Fibroblast of skin of left biceps (primary cell): ENCODE measurements around the gene SCG3.

ENCODE experiments used
- DNase-seq, 2 experiments: peaks; one replicate each; pipeline ENCODE4 v3.0.0-alpha.2; 2013; ENCODE audit warnings: low read depth in 2 of 2

The SCG3 gene

GRCh38 chr15:51727141-51727897 lies 46.0 kb downstream of the SCG3 start:
- DNase-seq, result no peak

DNA sequence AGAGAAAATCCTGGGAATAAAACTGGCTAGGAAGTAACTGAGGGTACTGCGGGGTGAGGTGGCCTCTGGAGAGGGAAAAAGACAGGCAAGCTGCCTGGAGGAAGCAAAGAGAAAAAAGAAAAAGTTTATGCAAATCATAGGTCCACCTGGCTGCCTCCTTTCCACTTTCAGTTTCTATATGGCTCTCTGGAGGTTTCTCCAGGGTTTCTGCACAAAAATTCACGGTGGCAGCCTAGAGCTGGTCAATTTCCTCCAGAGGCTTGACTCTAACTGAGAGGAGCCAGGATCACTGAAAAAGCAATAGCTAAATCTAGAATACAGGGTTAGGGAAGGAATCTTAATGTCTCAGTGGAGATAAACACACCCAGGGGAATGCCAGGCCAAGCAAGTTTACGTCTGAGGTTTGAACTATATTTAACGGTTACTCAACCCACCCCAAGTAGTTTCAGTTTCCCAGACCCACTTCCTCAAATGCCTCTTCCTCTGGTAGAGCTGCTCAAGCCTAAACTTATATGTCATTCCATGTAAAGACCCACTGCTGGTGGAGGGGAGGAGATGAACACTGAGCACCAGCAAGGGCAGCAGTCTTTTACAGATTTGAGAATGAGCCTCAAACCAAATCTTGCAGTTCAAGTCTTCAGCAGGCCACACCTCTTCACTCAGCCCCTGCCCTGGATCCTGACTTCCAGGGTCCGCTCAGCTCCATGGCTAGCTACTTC lies 50.4 kb downstream of the SCG3 start:
- no peak for DNase-seq

DNA sequence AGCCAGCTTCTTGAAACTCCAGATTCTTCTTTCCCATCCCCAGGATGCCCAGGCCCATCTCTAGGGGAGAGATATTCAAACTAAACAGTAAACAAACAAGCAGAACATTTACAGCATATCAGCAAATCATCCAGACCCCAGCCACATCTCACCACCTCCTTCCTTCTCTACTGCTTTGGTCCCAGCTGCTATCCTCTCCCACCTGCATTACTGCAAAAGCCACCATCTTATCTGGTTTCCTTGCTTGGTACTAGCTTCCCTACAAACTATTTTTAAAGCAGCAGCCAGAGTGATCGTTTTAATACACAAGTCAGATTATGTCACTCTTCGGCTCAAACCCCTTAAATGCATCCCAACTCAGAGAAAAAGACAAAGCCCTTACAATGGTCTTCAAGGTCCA lies 51.3 kb downstream of the SCG3 start:
- DNase-seq, result no peak

- no peak for DNase-seq
These were observed 54.1 kb downstream of the SCG3 start for GRCh38 chr15:51735228-51736010.

- no peak for DNase-seq
These were observed 54.8 kb downstream of the SCG3 start for GRCh38 chr15:51736069-51736468.

DNA sequence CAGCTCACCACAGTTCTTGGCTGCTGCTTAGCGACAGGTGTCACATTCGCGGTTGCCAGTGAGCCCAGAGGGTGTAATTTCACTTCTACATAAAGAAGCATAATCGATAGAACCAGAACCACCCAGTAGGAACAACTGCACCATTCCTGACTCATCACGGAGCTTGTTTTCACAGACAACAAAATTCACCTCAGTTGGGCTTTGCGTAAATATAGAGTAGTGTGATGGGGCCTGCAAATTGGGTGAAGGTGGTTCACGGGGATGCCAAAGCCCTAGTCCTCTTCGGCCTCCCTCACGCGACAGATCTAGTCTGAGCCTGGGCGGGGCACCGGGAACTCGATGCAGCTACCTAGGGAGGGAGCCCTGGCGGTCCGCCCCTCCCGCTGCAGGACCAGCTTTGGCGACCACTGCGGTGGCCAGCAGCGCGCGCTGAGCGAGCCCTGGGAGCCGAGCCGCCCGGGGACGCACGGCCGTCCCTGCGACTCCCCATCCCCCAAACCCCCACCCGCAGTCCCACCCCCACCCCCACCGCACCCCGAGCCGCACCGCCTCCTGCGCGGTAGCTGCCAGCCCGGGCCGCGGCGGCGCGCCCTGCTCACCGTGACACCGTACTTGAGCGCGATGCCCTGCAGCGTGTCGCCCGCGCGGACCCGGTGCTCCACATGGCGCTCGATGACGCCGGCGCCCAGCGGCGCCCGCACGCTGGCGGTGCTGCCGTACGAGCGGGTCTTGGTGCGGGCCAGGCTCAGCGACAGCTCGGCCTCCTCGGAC lies 55.6 kb downstream of the SCG3 start:
- DNase-seq, result no peak

DNA sequence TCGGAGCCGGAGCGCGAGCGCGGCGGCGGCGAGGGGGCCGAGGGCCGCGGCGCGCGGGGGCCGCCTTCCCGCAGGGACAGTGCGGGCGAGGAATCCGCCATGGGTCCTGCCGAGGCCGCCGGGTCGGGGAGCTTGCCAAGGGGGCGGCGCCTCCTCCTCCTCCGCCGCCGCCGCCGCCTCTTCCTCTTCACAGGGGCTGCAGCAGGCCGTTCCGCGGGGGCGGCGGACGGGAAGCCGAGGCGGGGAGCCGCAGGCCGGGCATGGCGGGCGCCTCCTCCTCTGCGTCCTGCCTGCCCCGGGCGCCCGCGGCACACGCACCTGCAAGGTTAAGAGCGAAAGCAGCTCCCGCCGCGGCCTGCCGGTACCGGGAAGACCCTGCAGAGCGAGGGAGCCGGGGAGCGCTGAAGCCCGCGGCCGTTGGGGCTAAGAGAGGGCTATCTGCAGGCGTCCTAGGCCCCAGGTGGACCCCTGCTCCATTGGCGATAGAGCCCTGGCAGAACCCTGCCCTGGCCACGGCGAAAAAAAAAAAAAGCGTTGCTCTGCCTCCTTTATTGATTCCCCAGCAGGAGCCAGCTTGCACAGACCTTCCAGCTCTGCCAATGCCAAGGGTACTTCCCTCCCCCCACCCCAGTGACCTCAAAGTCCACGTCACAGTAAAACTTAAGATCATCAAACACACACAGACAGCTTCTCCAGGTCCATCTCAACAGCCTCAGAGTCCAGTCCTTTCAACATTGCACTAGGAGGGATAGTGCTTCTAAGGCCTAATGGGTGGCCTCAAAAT lies 56.4 kb downstream of the SCG3 start, which contains the start of gene LYSMD2:
Gene LYSMD2 (minus strand): TSS at position 134 of the 784 bp plus-strand sequence. CDS start 33 bp downstream, at position 101.
- DNase-seq, result no peak

DNA sequence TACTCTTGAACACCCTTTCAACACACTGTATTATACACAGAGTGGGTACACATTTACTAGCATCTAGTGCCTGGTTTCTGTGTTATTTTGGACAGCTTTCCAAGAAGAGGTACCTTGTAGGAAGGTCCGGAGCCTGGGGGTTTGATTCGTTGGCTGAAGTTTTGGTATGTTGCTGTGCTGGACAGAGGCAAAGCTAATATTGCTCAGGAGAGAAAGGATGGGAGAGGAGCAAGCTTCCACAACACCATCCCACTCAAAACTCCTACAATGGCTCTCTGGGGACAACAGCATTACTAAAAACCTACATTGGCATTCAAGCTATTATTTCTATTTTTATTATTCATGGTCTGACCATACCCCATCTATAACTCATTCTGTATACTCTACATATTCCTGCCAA lies 57.2 kb downstream of the SCG3 start:
- DNase-seq, result no peak

DNA sequence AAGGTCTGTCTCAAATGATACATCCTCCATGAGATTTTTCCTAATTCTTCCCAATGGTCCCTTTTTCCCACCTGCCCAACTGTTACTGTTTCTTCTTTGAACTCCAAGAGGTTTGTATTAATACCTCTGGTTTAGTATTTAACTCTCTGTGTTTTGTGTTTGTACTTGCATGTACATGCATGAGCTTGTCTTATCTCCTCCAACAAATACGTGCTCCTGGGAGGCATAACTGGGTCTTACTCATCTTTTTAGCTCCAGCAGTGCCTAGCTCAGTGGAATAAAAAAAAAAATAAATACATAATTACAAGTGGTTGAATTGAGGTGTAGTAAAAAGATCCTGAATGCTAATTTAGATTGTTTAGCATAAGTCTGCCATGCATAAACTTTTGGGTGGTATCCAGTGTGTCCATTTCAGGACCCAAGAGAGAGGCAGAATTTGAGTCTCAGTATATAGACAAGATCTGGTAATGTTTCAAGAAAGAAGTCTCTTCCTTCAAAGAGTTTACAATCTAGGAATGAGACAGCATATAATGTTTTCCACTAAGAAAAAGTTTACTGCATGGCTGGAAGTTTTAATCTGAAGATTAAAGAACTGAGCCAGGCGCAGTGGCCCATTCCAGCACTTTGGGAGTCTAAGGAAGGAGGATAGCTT lies 57.9 kb downstream of the SCG3 start:
- no peak for DNase-seq

DNA sequence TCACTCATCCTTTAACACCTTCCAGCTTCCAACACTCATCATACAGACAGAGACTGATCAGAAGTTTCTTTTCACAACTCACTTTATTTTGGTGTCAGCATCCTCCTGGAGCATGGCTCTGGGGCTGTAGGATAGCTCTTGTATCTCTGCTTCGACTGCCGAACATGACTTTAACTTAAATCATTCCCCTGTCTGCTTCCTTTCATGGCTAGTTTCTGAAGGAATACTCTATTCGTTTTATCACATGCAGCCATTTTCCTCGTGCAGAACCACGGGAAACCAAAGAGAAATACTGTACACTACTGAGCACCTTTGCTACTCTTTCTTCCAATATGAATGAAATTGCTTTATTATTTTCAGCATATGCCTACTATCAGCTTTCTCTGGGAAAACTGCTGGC lies 68.0 kb downstream of the SCG3 start:
- no peak for DNase-seq

DNA sequence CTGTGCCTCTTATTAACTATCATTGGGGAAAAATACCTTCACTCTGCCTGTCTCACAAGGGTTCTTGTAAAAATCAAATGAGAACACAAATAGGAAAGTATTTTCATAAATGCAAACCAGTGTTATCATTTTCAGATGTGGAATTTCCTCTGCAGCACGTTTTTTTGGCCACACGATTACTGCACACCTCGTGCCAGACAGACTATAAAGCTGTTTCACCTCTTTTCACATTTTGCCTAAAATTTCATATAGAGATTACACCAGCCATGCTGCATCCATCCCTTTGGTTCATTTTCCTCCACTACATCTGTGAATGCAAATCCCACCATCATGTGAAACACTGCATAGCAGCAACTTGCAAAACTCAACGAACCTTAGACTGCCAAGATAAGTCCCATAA lies 68.9 kb downstream of the SCG3 start:
- DNase-seq, result no peak

DNA sequence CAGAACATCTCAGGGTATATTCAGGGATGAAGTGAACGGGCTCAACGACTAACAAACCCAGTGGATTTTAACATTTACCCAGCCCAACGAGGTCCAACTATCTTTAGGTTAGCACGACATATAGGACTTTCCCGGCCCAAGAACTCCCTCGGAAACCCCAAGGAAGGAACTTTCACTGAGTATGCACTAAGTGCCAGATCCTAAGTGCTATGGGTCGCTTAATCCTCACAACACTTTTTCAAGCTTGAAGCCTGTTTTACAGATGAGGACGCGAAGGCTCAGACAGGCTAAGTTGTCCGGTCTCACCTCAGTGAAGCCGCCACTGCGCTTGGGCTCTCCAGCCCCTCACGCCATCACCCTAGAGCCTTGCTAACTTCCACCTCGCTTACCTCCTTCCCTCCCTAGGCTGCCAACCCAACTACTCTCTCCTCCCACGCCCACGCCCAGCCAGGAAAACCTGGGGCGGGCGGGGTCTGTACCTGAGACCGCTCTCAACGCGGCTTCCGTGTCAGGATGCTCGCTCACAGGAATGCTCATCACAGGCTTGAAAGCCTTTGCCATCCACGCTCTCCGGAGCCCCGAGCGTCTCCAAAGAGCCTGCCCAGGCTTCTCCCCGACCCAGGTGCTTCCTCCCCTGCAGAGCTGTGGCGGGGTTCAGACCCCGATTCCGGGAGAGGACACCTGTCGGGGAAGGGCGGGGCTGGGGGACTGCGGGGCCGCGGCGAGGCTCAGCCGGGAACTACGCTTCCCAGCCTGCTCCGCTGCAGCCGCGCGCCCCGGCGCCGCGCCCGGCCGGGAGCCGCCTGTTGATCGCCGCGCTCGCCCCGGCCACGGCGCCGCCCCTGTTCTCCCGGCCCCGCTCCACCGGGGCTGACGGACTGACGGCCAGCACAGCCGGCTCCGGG lies 69.7 kb downstream of the SCG3 start, which contains the start of gene TMOD2:
Gene TMOD2 (plus strand): TSS at position 806 of the 905 bp plus-strand sequence. CDS start 14,845 bp downstream, outside the sequence.
- DNase-seq, result no peak

GRCh38 chr15:51751697-51752683 lies 70.7 kb downstream of the SCG3 start:
- DNase-seq, result no peak

- no peak for DNase-seq
These were observed 71.6 kb downstream of the SCG3 start for GRCh38 chr15:51752888-51753287.

DNA sequence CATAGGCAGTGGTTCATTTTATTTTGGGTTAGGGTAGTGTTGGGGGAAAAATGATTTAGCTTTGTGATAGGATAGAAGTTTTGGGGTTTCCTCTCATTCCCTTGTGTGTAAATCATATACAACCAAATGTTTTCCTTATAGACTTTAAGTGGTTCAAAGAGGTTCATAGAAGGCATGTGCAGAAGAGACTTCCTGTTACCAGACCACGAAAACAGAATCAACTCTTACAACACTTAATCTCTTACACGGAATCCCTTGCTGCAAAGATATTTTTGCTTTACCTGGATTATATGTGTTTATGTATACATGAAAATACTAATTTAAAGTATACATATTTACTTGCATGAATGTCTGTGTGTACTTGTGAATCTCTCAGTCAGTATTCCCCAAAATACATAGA lies 73.0 kb downstream of the SCG3 start:
- DNase-seq, result no peak

- DNase-seq, result no peak
These were observed 74.5 kb downstream of the SCG3 start for GRCh38 chr15:51755790-51756189.

- DNase-seq, result no peak
These were observed 75.2 kb downstream of the SCG3 start for GRCh38 chr15:51756482-51756881.

- no peak for DNase-seq
These were observed 76.1 kb downstream of the SCG3 start for GRCh38 chr15:51757450-51757849.
